ENCODE data around the gene TRAF7.
"Not testable (repeated sequence)": the region's sequence is repeated elsewhere in the genome, so short reads cannot be mapped to it uniquely, and the experiment has no call there.

TRAF7 gene

GRCh38 chr16:2135770-2136490, 19.7 kb upstream of the TRAF7 start, which contains the start of gene PKD1:
PKD1 (minus strand) TSS chr16:2135898; CDS start chr16:2135689, 209 bp downstream.
- H3K4me1 ChIP-seq (ENCODE audit: low read length); H3K36me3 ChIP-seq (replicated peaks; ENCODE audit: insufficient read depth, low read length); H3K79me2 ChIP-seq (ENCODE audit: low read length); H3F3A ChIP-seq (ENCODE audit: insufficient read depth, low read length); H3K27me3 ChIP-seq (replicated peaks; ENCODE audit: insufficient read depth, low read length); H3K9me3 ChIP-seq (replicated peaks; ENCODE audit: insufficient read depth, low read length); H3K9me2 ChIP-seq (replicated peaks; ENCODE audit: insufficient read depth, low read length); H4K20me1 ChIP-seq (ENCODE audit: insufficient read depth, low read length); H3K27ac ChIP-seq (ENCODE audit: low read length): not testable (repeated sequence)
- Histone ChIP-seq H3K4me2 (ENCODE audit: low read depth, low read length) (peak within 1 kb of the TSS; percentile 47), H3K9ac (ENCODE audit: low read length) (peak within 1 kb of the TSS; percentile 40; the same call in 1 of the 2 replicates), H3K4me3 (ENCODE audit: low read length) (peak within 1 kb of the TSS; percentile 53), H2AFZ (ENCODE audit: low read length) (peak within 1 kb of the TSS; percentile 74)
- DNase-seq: peak; percentile 92

- DNase-seq: no peak
- H3K4me3 ChIP-seq (ENCODE audit: low read length): no peak overlapping the region
- H3K79me2 ChIP-seq (ENCODE audit: low read length): no peaks in the 10 kb centered on the region
- H3K27ac ChIP-seq (ENCODE audit: low read length): no peak overlapping the region
- no peaks in the 10 kb centered on the region for H3K9me2 ChIP-seq (replicated peaks; ENCODE audit: insufficient read depth, low read length)
- H3K4me1 ChIP-seq (ENCODE audit: low read length): peaks cover 3% of the 10 kb centered on the region; the same call in 1 of the 2 replicates
- no peak overlapping the region for H3K9ac ChIP-seq (ENCODE audit: low read length)
- H3K4me2 ChIP-seq (ENCODE audit: low read depth, low read length): no peak overlapping the region
- H3K27me3 ChIP-seq (replicated peaks; ENCODE audit: insufficient read depth, low read length): 0 out of 2 replicates have a peak, but pooled peaks cover 9% of the 10 kb centered on the region
- H4K20me1 ChIP-seq (ENCODE audit: insufficient read depth, low read length): no peaks in the 10 kb centered on the region
- H3K9me3 ChIP-seq (replicated peaks; ENCODE audit: insufficient read depth, low read length): no peaks in the 10 kb centered on the region
- H3F3A ChIP-seq (ENCODE audit: insufficient read depth, low read length): peaks cover 8% of the 10 kb centered on the region; the same call in 1 of the 2 replicates
- no peaks in the 10 kb centered on the region for H3K36me3 ChIP-seq (replicated peaks; ENCODE audit: insufficient read depth, low read length)
- no peak for TF ChIP-seq EZH2 (optimal IDR thresholded peaks at IDR 0.05; ENCODE audit: low read depth, low read length)
- TF ChIP-seq CTCF (IDR thresholded peaks at IDR 0.05; ENCODE audit: low read length): no peak
- TF ChIP-seq EZH2phosphoT487 (IDR thresholded peaks at IDR 0.05; ENCODE audit: low read length): no peak
- no peak overlapping the region for H2AFZ ChIP-seq (ENCODE audit: low read length)
Measured at GRCh38 chr16:2142942-2143877, 12.4 kb upstream of the TRAF7 start.

GRCh38 chr16:2143878-2144485, 11.6 kb upstream of the TRAF7 start:
- H3K27me3 ChIP-seq (replicated peaks; ENCODE audit: insufficient read depth, low read length): 0 out of 2 replicates have a peak, but pooled peaks cover 9% of the 10 kb centered on the region
- H3K9ac ChIP-seq (ENCODE audit: low read length): no peak overlapping the region
- H3F3A ChIP-seq (ENCODE audit: insufficient read depth, low read length): peaks cover 13% of the 10 kb centered on the region
- no peak overlapping the region for H3K4me2 ChIP-seq (ENCODE audit: low read depth, low read length)
- no peak overlapping the region for H3K27ac ChIP-seq (ENCODE audit: low read length)
- H3K79me2 ChIP-seq (ENCODE audit: low read length): no peaks in the 10 kb centered on the region
- H2AFZ ChIP-seq (ENCODE audit: low read length): no peak overlapping the region
- H3K9me2 ChIP-seq (replicated peaks; ENCODE audit: insufficient read depth, low read length): no peaks in the 10 kb centered on the region
- H3K9me3 ChIP-seq (replicated peaks; ENCODE audit: insufficient read depth, low read length): no peaks in the 10 kb centered on the region
- H3K4me1 ChIP-seq (ENCODE audit: low read length): peaks cover 3% of the 10 kb centered on the region; the same call in 1 of the 2 replicates
- no peak overlapping the region for H3K4me3 ChIP-seq (ENCODE audit: low read length)
- H3K36me3 ChIP-seq (replicated peaks; ENCODE audit: insufficient read depth, low read length): no peaks in the 10 kb centered on the region
- TF ChIP-seq CTCF (IDR thresholded peaks at IDR 0.05; ENCODE audit: low read length) (no peak), EZH2 (optimal IDR thresholded peaks at IDR 0.05; ENCODE audit: low read depth, low read length) (no peak), EZH2phosphoT487 (IDR thresholded peaks at IDR 0.05; ENCODE audit: low read length) (no peak)
- no peak for DNase-seq
- H4K20me1 ChIP-seq (ENCODE audit: insufficient read depth, low read length): no peaks in the 10 kb centered on the region

All from MM.1S (cell line).